Stimulated activated CD8-positive, alpha-beta memory T cell treated with anti-CD3 and anti-CD28 coated beads, Interleukin-7, amount 100 ng/mL, for 1 hour (primary cell): Measurements from ENCODE around the gene CALM1.

Source experiments
- DNase-seq, 2 donors: peaks; one replicate each; pipeline ENCODE4 v3.0.0-alpha.2; 2020; ENCODE audit warnings: low read depth in 2 of 2

The CALM1 gene

GRCh38 chr14:90442388-90442787 is 45.6 kb downstream of the CALM1 start:
- DNase-seq: no peak

DNA sequence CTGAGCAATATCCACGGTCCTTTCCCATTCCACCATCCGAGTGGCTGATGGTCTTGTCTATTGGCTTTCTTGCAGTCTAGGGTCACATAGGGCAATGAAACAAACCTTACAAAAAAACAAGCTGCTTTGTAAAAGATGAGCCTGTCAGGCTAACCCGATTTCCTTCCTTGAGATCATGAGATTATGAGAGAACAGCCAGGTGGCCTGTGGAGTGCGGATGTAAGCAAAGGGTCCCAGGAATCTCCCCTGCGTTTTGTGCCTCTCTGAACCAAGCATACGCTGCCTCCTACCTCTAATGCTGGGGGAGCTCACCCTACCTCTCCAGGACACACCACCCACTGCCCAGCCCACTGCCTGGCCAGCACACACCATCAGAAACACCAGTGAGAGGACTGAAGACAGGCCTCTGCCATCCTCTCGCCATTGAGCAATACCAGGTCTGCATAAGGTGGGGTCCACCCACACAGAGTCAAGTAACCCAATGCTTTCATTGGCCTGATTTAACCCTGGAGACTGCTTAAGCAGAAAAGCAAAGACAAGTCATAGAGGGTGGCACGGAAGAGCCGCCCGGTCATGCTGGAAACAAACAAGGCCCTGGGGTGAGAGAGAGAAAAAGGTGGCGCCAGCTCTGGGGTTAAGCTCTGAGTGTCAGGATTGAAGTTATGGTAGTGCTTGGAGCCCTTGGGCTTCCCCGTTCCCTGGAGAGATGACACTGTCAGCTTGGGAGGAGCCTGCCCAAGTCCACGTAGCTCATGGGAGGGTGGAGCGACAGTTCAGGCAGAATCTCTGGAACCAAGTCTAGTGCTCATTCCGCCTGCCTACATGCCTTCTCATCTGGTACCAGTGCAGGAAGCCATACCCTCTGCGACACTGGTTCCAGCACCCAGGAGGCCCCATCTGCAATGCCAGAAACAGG is 46.6 kb downstream of the CALM1 start:
- DNase-seq: no peak

DNA sequence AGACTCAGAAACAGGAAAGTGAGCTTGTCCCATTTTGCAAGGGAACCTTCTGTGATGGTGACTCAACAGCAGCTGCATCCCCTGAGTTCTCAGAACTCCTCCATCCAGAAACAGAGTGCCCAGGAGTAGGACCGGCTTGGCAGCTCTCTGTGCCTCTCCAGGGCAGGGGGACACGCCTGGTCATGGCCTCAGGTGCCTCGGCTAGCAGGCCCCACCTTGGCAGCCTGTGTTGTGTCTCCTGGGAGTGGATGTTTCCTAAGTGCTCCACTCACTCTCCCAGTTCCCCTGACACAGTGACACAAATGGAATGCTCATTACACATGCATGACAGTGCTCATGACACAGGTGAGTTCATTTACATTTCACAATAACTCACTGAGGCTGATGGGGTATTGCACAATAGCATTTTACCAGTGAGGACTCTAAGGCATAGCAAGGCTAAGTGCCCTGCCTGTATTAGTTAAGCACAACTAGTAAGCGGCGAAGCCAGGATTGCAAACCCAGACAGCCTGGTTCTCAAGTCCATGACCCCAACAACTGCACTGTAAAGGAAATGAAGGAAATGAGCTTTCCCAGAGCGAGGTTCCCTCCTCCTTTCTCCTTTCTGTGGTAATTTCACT is 47.4 kb downstream of the CALM1 start:
- no peak for DNase-seq

DNA sequence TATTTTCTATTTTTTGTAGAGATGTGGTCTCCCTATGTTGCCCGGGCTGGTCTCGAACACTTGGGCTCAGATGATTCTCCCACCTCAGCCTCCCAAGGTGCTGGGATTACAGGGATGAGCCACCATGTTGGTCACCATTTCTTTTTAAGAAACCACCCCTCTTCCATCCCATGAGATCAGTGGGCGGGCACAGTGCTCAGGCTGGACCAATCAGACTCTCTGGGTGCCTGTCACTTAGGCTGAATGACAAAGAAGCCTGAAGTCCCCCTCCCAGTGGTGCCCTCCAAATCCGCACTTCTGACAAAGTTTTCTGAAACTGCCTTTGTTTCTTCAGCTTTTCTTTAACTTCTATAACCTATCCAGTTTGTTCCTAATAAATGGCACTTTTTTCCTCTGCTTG is 48.2 kb downstream of the CALM1 start:
- no peak for DNase-seq

- no peak for DNase-seq
These were observed 49.6 kb downstream of the CALM1 start for GRCh38 chr14:90446405-90446804.

DNA sequence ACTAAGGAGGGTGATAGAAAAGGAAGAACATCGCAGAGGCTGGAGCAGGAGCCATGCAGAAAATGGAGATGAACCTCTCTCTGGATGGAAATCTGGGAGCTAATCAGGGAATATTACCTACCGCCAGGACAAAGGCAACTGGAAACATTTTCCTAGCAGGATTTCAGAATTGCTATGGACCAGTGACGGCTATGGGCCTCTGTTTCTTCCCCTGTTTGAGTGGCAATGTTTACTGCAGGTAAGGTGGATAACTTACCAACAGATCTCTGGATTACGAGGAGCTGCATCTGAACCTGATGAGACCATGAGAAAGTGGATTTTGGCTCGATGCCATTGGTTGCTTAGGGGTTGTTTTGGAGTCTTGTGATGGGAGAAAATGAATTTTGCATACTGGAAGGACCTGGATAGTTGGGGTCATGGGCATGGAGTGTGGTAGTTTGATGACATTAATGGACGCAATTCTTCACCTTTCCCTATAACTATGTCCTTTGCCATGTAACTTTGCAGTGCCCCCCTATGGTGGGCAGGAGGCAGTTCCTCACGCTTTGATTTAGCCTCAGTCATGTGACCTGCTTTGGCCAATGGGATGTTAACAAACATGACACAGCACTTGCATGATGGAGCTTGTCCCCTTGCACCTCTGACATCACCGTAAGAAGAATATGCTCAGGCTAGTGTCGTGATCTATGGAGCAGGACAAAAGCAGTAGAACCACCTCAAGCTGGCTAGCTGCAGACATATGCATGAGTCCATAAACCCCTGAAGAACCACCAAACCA is 51.1 kb downstream of the CALM1 start:
- DNase-seq: no peak

DNA sequence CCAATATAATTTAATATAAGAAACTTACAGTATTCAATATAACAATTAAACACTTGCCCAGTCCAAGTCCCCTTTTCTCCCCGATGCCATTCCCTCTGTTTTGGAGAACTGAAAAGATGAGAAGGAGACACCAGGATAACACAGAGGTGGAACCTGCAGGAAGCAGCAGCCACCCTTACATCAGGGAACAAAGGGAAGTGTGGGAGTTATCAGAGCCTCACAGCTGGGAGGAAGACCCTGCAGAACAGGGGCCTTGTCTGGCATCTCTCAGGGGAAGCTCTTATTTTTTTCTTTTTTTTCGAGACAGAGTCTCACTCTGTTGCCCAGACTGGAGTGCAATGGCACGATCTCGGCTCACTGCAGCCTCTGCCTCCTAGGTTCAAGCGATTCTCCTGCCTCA is 52.6 kb downstream of the CALM1 start:
- no peak for DNase-seq

GRCh38 chr14:90450151-90450550 is 53.3 kb downstream of the CALM1 start:
- no peak for DNase-seq

DNA sequence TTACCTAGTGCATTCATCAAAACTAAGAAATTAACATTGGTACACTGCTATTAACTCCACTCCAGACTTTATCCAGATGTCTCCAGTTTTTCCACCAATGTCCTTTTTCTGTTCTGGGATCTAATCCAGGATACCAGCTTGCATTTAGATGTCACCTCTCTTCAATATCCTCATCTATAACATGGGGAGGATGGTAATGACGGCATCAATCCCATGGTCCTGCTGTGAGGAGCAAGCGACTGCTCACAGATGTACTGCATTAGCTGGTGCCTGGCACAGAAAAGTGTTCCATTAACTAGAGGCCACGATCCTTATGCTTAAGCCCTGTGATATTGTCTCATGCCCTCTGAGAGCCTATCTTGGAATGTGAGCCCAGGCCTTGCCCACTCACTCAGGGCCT is 53.8 kb downstream of the CALM1 start:
- no peak for DNase-seq

DNA sequence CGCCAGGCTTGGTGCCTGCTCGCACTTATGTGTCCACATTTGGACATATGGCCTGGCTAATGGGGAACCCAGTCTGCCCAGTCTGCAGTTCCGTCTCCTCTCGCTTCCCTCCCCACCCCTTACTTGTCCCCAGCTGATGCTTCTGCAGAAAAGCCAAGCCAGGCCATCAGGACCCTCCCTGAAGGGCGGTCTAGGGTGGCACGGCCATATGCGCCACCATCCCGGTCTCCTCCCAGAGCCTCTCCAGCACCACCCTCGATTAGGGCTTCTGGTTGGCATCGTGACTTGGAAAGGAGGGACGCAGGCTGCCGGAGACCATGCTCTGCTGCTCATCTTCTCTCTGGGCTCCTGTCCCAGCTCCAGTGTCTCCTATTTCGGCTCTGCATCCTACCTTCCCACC is 54.6 kb downstream of the CALM1 start:
- DNase-seq: no peak

- no peak for DNase-seq
These were observed 55.1 kb downstream of the CALM1 start for GRCh38 chr14:90451961-90452360.

- no peak for DNase-seq
These were observed 55.5 kb downstream of the CALM1 start for GRCh38 chr14:90452366-90452765.

DNA sequence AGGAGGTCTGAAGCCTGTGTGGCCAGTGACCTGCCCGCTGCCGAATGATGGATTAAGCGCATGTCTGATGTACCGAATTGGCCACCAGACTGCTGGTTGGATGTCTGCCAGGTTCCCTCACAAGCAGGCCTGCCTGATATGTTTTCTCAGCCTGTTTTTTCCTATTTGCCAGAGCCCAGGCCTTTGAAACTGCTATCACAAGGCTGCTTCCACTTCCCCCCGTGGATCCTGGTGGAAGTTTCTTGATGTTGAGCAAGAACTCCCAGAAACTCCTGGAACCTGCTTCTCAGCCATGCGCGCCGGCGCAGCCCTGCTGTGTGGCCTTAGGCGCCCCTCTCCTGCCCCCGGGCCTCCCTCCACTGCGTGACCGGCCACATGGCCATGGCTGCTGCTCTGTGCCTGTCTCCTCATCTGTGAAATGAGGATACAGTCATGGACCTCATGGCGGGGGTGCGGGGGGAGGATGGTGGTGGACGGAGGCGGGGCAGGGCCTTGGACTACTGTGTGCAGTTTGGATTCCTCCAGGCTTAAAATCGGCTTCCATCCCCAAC is 56.6 kb downstream of the CALM1 start:
- no peak for DNase-seq

- no peak for DNase-seq
These were observed 57.5 kb downstream of the CALM1 start for GRCh38 chr14:90454041-90455000.

- no peak for DNase-seq
These were observed 58.3 kb downstream of the CALM1 start for GRCh38 chr14:90455100-90455571.

DNA sequence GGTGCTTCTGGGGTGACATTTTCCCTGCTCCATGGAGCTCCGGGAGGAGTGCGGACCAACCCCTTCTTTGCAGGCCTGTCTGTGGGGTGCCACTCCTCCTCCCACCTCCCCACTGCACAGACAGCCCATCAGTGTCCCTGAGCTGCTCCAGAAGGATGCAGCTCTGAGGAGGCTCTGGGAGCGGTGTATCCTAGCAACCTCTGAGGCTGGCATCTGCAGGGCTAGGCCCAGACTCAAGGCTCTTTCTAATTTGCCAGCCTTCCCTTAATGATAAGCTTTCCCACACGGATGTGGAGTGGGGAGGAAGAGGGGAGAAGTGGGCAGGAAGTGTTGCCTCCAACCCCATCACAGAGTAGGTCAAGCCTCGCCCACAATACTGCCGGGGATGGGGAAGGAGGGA is 59.7 kb downstream of the CALM1 start:
- DNase-seq: no peak

- DNase-seq: no peak
These were observed 60.4 kb downstream of the CALM1 start for GRCh38 chr14:90457186-90457585.
